Epithelial cell of prostate (primary cell): ENCODE results near the gene DEUP1.
"Not testable (repeated sequence)": the region's sequence is repeated elsewhere in the genome, so short reads cannot be mapped to it uniquely, and the experiment has no call there.

ENCODE experiments used
- DNase-seq: peaks from one replicate; pipeline ENCODE4 v3.0.0-alpha.2; 2011; ENCODE audit warnings: low read depth, low spot score
- H3K27ac ChIP-seq: fragments of 450-650 bp; 2 replicates; pipeline ENCODE4 v1.5.1; 2017; ENCODE audit warnings: mild to moderate bottlenecking

DEUP1 gene

DNA sequence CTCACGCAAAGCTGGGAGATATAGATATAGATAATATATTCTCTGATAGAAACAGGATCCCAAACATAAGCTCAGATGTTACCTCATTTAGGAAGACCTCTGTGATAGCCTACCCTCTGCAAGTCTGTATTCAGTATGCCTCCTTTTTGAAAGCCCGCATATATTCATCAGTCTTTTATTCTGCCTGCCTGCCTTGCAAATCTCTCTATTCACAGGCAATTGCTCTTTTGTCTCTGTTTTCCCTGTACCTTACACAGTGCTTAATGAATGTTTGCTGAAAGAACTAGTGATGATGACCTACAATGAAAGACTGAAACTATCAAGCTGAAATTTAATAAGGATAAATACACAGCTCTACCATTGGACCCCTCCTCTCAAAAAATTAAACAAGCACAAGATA lies 18.4 kb downstream of the DEUP1 start:
- H3K27ac ChIP-seq, result no peak overlapping the region
- DNase-seq, result no peak

DNA sequence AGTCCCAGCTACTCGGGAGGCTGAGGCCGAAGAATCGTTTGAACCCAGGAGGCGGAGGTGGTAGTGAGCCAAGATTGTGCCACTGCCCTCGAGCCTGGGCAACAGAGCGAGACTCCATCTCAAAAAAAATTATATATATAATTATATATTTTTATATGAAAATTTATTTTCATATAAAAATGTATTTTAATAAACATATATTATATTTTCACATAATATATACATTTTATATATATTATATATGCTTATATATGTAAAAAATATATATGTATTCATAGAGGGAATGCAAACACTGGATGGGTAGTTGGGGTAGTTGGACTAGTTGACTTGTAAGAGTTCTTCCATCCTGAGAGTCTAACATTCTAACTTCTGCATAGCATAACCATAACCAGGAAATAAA lies 20.3 kb downstream of the DEUP1 start:
- DNase-seq, result no peak

DNA sequence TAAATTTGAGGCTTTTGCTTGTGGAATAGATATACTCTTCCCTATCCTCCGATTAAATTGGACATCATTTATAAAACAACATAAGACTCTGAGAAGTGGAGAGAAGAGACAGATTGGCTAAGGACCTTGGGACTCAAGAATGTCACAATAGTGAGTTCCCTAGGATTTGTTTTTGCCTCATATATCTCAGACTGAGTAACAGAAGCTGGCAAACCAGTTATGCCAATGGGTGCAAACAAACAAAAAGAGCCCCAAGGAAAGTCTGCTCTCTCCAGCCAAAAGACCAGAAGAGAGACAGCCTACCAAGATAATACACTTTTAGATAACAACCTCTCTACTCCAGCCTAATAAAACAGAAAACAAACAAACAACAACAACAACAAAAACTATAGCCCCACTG lies 28.9 kb downstream of the DEUP1 start:
- DNase-seq, result no peak
- H3K27ac ChIP-seq, result no peak overlapping the region

More for the DNA sequence above, 20.3 kb downstream of the DEUP1 start:
- no peak overlapping the region for H3K27ac ChIP-seq

DNA sequence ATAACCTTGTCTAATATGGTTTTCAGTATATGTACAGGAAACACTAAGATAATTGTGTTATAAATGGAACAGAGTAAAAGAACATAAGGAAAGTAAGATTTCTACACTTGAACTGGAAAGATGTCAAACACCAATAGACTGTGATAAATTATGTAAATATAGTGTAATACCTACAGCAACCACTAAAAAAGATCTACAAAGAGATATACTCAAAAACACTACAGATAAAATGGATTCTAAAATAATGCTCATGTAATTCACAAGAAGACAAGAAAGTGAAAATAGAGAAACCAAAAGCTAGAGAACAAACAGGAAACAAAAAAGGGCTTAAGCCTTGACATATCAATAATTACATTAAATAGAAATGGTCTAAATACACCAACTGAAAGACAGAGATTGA lies 30.9 kb downstream of the DEUP1 start:
- no peak for DNase-seq
- no peak overlapping the region for H3K27ac ChIP-seq

DNA sequence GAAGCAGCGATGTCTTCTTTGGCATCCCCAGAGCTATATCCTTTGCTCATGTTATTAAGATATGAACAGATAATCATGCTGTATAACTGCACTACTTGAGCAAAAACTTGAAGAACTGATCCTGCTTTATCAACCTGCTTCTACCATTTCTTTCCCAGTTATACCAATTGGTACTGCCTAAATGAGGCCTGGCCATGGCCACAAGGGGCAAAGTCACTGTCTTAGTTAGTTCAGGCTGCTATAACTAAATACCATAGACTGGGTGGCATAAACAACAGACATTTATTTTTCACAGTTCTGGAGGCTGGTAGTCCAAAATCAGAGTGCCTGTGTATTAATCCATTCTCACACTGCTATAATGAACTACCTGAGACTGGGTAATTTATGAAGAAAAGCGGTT lies 37.5 kb downstream of the DEUP1 start:
- DNase-seq, result no peak
- H3K27ac ChIP-seq, result no peak overlapping the region

DNA sequence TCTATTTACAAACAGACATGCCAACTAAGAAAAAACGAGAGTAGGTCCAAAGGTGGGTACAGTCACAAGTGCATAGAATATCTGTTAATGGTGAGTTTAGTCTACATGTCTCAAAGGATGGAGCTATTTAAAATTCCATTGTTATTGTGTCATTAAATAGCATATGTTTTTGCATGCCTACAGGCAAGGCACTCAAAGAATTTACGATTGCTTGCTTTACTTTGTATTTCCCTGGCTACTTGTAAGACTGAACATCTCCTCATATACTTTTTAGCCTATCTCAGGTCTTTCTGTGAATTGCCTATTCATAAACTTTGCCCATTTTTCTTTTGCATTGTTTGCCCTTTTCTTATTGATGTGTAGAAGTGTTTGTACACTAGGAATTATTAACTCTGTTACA lies 39.7 kb downstream of the DEUP1 start:
- no peak overlapping the region for H3K27ac ChIP-seq
- DNase-seq, result no peak

DNA sequence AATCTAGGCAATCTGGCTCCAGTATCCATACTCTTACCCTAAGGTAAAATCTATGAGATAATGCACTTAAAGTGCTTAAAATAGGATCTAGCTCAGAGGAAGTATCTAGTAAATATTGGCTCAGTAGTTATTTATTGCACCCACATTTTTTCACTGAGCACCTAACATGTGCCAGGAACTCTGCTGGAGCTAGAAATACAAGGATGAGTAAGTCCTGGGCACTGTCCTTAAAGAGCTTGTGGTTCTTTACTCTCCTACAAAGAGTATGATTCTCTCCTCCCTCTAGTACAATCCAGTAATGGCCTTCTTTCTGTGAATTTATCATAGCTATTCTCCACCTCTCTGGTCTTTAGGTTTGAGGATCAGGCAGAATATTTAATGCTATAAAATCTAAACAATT lies 59.2 kb downstream of the DEUP1 start:
- DNase-seq, result no peak
- no peak overlapping the region for H3K27ac ChIP-seq

DNA sequence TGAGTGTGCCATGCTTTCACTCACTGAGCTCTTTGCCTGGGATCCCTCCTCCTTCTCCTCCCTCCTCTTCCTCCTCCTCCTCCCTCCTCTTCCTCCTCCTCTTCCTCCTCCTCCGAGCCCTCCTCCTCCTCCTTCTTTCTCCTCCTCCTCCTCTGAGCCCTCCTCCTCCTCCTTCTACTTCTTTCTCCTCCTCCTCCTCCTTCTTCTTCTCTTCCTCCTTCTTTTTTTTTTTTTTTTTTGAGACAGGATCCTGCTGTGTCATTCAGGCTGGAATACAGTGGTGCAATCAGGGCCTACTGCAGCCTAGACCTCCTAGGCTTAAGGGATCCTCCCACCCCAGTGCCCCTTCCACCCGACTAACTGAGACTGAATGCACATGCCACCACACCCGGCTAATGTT lies 62.3 kb downstream of the DEUP1 start:
- DNase-seq, result no peak
- H3K27ac ChIP-seq, result no peak overlapping the region

DNA sequence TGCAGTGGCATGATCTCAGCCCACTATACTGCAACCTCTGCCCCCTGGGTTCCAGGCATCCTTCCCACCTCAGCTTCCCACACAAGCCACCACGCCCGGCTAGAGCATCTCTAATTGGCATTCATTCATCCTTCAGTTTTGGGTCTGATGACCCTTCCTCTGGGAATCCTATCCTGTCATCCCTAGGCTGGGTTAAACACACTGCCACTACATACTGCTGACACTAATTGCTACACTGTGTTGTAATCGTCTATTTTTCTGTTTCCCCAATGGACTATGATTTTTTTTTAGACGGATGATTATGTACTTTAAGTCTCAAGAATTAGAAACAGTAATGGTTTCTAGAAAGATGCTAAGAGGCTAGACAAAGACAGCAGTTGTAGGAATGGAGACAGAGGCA lies 62.8 kb downstream of the DEUP1 start:
- no peak for DNase-seq
- H3K27ac ChIP-seq, result no peak overlapping the region

DNA sequence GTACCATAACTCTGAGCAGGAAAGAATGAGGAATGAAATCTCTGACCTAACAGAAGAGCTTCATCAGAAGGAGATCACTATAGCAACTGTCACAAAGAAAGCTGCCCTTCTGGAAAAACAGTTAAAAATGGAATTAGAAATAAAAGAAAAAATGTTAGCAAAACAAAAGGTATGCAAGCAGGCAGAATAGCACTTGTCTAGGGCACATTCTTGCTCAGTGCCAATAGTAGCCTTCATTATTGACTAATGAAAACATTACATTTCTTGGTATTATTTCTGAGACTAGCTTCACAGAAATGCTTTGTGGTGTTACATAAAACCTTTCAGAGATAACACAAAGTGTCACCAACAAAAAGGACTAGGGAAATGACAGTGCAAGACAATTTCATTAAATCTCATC lies 63.9 kb downstream of the DEUP1 start:
- no peak for DNase-seq
- no peak overlapping the region for H3K27ac ChIP-seq

DNA sequence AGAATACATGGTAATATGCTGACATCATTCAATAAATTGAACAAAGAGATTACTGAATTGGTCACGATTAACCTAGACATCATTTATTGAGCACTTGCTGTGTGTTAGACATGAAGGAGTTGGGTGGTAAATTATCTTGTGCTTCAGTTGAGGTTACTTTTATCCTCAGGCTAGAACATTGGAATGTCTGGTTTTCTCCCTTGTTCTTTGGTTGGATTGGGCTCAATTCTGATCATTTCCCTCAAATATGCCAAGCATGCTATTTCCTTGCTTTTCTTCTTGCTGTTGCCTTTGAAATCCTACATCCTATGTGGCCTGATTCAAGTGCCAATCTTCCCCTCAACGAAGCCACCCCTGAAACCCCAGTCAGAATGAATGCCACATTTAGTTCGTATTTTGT lies 65.8 kb downstream of the DEUP1 start:
- DNase-seq, result no peak
- H3K27ac ChIP-seq, result no peak overlapping the region

DNA sequence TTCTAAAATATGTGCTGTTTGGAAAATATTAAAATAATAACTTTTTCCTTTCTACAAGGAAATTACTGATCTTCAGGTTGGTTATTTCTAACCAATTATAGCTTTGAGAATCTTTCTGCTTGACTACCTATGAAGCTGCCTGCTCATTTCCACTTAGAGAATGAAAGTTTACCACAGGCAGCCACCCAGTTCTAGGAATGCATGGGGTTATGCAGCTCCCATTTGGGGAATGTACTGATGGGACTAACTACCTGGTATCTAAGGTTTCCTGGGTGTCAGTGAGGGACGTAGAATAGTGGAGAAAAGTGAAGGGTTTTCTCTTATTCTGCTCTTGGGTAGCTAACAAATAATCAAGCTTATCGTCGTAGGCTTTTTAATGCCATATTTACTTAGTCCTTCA lies 73.4 kb downstream of the DEUP1 start:
- DNase-seq, result no peak
- H3K27ac ChIP-seq, result no peak overlapping the region

DNA sequence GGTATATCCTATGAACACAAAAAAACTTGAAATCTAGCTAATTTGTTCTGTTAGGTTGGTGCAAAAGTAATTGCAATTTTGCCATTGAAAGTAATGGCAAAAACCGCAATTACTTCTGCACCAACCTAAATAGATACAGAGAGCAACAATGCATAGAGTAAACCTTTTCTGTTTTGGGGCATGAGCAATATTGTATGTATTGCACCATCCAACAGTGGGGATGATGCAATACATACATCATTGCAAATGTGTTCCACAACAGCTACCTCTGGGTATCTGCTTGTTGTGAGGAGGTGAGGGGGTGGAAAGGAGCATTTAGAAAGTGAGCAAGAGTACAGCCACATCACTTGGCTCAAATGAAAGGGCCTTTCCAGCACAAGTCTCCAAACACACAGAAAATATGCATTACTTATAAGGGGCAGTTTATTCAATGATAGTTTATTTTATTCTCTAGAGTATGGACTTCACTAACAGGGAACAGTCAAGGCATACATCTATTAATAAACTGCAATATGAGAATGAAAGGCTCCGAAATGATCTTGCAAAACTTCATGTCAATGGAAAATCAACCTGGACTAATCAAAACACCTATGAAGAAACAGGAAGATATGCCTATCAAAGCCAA lies 77.3 kb downstream of the DEUP1 start:
- DNase-seq, result no peak
- no peak overlapping the region for H3K27ac ChIP-seq

DNA sequence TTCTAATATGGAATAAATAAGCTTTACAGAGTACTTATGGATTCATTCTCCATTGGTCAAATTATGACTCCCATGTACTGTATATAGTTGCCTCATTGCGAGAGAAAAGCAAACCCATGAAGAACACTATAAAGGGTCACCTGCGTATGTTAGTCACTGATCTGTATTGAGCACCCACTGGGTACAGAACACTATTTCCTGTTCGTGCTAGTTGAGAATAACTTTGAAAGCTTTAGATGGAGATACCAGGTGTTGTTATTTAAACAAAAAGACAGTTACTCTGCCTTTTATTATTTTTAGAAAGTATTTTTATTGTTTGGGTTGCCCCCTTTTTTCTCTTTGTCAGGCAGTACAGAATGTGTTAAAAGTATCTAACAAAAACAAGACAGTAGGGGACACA lies 79.9 kb downstream of the DEUP1 start:
- H3K27ac ChIP-seq, result no peak overlapping the region
- no peak for DNase-seq

DNA sequence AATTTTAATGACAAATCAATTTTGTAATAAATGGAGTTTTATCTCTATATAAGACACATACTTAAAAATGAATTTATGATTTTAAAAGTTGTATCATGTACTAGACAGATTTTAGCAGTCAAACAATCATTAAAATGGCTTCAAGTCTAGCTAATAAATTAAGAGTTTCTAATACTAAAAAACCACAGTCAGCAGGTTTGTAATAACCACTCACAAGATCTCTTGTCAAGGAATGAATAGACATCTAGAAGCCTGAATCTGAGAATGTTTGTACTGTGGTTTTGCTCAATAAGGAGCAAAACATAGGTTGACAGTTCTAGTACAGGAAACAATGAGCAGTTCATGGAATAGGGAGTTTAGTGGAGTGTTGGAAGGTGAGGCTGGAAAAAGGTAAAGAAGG lies 81.2 kb downstream of the DEUP1 start:
- no peak for DNase-seq
- H3K27ac ChIP-seq, result no peak overlapping the region

DNA sequence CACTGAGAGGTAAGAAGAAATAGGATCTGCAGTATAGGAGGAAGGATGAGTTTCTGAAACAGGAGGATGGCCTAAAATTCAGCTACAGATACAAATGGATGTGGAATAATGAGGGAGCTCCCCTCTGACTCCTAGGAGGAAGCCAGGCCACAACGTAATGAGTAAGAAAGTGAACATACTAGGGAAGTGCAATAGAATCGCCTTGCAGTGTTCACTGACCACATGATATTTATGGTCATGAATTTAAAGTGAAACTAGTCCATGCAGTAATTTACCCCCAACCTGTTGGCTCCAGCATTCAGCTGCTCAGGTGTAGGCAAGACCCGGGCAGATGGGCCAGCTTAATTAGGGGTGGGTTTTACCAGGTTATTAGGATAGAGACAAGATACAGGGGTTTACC lies 101.7 kb downstream of the DEUP1 start:
- DNase-seq, result no peak
- H3K27ac ChIP-seq, result no peak overlapping the region

DNA sequence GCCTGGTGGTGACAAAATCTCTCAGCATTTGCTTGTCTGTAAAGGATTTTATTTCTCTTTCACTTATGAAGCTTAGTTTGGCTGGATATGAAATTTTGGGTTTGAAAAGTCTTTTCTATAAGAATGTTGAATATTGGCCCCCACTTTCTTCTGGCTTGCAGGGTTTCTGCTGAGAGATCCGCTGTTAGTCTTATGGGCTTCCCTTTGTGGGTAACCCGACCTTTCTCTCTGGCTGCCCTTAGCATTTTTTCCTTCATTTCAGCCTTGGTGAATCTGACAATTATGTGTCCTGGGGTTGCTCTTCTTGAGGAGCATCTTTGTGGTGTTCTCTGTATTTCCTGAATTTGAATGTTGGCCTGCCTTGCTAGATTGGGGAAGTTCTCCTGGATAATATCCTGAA lies 112.7 kb downstream of the DEUP1 start:
- not testable (repeated sequence) for H3K27ac ChIP-seq, DNase-seq

DNA sequence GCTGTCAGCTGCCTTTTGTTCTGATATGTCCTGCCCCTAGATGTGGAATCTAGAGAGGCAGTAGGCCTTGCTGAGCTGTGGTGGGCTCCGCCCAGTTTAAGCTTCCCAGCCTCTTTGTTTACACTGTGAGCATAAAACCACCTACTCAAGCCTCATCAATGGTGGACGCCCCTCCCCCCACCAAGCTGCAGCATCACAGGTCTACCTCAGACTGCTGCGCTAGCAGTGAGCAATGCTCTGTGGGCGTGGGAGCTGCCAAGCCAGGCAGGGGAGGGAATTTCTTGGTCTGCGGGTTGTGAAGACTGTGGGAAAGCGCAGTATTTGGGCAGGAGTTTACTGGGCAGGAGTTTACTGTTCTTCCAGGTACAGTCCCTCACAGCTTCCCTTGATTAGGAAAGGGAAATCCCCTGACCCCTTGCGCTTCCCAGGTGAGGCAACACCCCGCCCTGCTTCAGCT lies 114.1 kb downstream of the DEUP1 start:
- peak; percentile 45 for DNase-seq

DNA sequence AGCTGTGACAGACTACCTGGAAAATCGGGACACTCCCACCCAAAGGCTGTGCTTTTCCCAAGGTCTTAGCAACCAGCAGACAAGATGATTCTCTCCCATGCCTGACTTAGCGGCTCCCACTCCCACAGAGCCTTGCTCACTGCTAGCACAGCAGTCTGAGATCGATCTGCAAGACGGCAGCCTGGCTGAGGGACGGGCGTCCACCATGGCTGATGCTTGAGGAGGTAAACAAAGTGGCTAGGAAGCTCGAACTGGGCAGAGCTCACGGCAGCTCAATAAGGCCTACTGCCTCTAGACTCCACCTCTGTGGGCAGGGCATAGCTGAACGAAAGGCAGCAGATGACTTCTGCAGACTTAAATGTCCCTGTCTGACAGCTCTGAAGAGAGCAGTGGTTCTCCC lies 127.7 kb downstream of the DEUP1 start:
- DNase-seq, result no peak
- no peak overlapping the region for H3K27ac ChIP-seq

More for the DNA sequence above, 114.1 kb downstream of the DEUP1 start:
- no peak overlapping the region for H3K27ac ChIP-seq

DNA sequence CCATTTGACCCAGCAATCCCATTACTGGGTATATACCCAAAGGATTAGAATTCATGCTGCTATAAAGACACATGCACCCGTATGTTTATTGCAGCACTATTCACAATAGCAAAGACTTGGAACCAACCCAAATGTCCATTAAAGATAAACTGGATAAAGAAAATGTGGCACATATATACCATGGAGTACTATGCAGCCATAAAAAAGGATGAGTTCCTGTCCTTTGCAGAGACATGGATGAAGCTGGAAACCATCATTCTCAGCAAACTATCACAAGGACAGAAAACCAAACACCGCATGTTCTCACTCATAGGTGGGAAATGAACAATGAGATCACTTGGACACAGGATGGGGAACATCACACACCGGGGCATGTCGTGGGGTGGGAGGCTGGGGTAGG lies 133.1 kb downstream of the DEUP1 start:
- not testable (repeated sequence) for H3K27ac ChIP-seq, DNase-seq

DNA sequence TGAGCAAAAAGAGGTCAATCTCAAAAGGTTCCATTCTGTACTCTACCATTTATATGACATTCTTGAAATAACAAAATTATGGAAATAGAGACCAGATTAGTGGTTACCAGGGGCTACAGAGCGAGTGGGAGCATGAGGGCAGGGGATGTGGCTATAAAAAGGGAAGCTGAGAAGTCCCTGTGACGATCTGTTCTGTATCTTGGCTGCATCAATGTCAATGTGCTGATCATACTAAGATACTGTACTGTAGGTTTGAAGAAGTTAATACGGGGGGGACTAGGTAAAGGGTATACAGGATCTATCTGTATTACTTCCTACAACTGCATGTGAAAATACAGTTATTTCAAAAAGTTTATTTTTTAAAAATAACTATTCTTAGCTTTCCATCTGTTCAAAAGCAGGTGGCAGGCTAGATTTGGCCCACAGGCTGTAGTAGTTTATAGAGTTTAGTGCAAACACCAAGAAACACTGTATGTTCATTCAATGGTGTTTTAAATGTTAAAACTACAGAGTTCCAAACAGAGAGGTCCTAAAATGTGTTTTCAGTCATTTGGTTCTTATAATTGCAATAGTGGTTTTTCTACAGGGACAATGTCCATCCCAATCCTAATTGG lies 134.5 kb downstream of the DEUP1 start:
- H3K27ac ChIP-seq, result no peak overlapping the region

DNA sequence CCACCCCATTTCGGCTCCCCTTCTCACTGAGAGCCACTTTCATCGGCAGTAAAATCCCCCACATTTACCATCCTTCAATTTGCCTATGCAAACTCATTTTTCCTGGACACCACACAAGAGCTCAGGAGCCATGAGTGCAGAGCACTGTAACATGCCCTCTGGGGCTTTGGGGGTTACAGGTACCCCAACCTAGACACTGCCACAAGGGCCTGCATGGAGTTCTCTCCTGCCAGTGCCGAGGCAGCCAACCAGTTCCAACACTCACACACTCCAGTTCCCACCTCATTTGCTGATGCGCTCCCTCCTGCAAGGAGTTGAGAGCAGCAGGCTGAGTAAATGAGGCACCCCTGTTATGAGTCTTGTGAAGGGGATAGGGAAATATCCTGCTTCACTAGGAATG lies 136.5 kb downstream of the DEUP1 start:
- H3K27ac ChIP-seq, result no peak overlapping the region
- no peak for DNase-seq

More for the DNA sequence above, 134.5 kb downstream of the DEUP1 start:
- no peak for DNase-seq
